Activated gamma-delta T cell (primary cell): ENCODE measurements around the gene ANKRD34C.

Source experiments
- DNase-seq: peaks from one replicate; lab custom pipeline; 2025; lab: John Stamatoyannopoulos, UW
- total RNA-seq, 2 donors: gene quantifications; one replicate each; lab custom pipeline; 2026; lab: John Stamatoyannopoulos, UW

The ANKRD34C gene
- total RNA-seq: 0 reads per million in 2 donors

DNA sequence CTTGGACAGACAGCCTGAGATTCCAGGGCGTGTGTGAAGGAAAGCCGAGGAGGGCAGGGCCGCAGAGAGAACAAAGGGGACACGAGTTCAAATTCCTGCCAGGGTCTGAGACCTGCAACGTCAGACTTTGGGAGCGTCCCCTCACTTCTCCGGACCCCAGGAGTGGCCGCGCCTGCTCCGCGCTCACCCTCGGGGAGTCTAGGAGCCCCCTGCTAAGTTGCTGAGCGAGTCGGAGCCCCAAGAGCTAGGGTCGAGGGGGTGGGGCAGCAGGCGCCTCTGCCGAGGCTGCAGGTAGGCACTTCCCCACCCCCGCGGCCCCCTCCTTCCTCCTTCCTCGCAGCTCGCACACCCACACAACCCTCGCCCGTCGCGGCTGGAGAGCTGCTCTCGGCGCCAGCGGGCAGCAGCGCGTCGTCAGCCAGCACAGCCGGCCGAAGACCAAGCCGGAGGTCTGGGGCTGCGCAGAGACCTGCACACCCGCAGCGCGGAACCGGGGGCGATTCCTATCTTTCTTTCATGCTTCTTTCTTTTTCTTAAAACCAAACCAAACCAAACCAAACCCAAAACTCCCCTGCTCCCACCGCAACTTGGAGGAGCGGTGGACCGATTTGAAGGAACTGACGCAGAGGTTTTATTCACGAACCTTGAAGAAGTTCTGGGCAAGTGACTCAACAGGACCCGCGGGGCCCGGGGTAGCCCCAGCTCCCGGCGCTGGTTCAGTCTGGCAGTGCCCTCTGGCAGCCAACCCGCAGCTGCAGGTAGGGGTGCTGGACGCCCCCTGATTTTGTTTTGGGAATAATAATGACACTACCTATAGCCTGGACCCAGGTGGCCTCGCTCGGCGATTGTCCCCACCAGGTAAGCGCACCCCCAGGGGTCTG, at the start of gene ANKRD34C:
Gene ANKRD34C (plus strand): TSS at position 352 of the 881 bp plus-strand sequence. CDS start 10,563 bp downstream, outside the sequence.
- DNase-seq: no peak

DNA sequence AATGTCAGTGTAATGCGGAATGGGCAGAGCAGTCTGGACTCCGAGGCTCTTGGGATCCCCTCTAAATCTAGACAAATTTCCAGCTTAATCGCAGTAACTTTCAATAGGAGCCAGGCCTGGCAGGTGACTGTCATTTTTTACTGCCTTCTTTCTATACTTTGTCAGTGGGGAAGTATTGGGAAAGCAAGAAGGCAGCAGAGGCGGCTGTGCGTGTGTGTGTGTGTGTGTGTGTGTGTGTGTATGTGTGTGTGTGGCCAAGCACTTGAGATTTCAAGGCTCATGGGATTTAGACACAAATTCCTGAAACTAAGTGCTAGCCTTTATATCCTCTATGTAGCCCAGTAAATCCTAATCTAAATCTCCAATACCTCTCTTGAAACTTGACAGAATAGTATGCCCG, 49.3 kb upstream of the ANKRD34C start:
- DNase-seq: no peak

DNA sequence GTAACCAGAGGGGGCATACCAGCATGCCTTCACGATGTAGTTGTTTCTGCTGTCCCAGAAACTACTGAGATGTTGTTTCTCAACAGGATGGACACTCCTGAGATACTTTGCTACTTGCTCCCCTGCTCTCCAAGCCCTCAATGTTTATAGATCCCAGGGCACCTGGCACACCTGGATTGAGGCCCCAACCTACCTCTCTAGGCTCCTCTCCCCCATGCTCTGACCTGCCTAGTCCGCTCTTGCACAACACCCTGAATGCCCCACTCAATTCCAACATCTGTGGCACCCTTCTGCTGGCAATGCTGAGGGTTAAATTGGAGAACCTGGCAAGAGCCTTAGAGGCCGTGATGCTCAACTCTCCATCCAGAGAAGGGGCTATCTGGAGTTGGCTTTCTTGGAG, 42.5 kb upstream of the ANKRD34C start:
- no peak for DNase-seq

GRCh38 chr15:79243723-79244122, 38.8 kb upstream of the ANKRD34C start:
- no peak for DNase-seq

DNA sequence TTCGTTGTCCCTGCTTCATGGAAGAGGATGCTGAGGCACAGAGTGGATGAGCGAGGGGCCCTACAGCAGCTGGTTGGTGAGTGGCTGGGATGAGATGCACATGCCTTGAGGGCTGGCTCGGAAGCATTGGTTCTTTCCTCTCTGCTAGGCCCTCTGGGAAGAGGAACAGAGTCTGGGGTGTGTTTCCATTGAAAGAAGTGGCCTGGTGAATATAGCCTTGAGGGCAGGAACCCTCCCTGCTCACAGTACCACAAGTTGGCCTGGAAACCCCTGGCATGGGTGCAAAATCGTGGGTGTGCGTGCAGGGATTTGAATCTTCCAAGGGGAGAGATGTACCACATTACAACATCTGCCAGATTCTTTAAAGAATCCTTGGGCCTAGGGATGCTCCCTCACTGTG, 37.6 kb upstream of the ANKRD34C start:
- no peak for DNase-seq

DNA sequence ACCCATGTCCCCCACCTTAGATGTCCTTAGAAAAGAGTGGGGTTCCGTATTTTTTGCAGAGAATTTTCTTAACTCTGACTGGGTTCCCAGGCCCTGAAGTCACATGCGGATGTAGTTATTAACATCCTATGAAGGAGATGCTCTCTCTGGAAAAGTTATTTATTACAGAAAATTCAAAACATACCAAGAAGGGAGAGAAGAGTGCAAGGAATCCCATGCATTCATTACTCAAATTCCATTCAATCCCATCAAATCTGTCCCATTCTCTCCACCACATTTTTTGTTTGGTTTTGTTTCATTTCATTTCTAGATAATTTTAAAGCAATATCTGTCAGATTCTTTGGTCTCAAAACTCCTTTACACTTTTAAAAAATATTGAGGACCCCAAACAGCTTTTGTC, 34.3 kb upstream of the ANKRD34C start:
- no peak for DNase-seq

DNA sequence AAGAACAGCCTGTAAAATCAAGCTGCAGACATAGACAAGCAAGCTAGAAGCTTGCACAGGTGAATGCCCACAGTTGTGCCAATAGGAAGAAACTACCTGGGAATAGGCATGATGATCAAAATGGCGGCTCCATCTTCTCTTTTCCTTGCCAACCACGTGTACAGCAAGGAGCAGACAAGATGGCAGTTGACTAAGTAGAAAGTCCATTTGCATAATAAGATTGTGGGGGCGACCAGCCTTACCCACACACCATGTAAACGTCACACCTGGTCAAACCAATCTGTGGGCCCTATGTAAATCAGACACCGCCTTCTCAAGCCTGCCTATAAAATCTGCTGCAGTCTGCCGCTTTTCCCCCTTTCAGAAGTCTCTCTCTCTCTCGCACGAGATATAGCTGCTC, 25.1 kb upstream of the ANKRD34C start:
- DNase-seq: no peak

DNA sequence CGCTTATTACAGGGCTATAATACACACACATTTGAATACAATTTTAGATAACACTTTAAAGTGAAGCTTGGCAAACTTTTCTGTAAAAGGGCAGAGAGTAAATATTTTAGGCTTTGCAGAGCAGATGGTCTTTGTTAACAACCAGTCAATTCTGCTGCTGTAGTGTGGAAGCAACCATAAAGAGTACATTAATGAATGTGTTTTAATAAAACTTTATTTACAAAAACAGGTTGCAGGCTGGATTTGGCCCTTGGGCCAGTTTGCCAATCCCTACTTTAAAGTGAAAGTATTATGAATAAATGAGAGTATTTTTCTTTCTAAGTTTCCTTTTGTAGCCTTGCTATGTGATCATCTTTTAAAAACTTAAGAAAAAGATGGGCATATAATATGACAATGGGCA, 20.7 kb upstream of the ANKRD34C start:
- DNase-seq: no peak

DNA sequence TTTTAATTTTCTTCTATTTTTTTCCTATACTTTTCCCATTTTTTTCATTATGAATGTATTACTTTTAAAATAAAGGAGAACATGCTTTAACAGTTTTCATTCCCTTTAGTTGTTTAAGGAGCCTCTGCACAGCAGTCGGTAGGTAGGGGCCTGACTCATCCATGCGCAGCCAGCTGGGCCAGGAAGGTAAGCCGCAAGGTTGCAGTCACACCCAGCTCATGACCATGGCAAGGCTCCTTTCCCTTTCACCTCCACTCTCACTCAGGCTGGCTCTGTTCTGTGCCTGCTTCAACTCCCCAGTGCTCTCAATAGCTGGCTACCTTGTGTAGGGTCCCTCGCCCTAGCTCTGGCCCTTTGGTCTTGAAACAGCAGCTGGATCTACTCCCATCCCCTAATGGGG, 17.4 kb upstream of the ANKRD34C start:
- no peak for DNase-seq

- no peak for DNase-seq
These were observed 16.4 kb upstream of the ANKRD34C start for GRCh38 chr15:79265987-79266579.

DNA sequence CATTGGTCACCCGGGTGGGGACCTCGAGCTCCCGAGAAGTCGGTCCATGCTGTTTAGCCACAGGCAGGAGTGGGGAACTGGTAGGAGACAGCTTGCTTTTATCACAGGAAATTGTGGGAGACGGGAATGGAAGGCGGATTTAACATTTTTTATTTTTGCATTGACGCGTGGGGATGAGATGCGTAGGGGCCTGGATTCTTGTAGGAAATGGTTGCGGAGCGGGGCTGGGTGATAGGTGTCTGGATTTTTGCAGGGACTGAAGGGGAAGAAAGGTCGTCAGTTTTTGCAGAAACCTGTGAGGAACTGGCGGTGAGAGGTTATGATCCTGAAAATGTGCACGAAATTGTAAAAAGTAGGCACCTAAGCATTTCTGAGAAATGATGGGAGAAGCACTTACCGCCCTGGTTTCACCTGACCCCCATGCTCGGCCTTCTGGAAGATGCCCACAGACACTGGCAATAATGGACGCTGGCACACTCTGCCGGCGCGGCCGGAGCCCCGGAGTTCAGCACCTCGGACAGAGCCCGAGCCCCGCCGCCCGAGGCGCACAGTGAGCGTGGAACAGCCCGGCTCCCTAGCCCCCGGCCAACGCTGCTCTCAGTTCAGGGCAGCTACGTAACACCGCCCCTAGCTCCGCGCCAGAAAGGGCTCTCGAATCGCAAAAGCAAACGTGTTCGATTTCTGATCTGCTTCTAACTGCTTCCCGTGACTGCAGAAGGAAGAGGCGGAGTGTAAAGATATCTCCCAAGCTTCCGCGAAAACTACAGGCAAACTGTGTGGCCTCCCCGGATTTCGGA, 928 bp downstream of the ANKRD34C start:
- DNase-seq: no peak

DNA sequence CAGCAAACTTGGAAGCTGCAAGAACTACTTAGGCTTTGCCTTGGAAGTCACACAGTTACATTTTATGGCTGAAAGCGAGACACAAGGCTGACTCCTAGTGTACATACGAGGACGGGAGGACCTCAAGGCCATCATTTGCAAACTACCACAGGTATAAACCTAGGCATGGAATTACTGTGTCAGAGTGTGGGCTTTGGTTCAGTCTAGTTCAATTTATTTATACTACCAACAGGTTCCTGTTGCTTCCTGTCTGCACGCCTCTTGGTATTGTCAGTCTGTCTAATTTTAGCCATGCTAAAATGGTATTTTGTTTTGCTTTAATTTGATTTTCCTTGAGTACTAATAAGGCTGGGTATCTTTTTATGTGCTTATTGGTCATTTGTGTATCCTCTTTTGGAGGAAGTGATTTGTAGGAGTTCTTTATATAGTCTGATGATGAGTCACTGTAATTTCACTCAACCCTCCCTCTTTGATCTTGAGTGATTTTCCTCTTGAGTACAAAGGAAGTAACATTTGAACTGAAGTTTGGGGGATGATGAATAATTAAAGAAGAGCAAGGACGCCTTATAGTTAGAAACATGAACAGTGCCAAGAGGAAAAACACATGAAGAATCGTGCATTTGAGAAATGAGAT, 8.2 kb downstream of the ANKRD34C start:
- DNase-seq: no peak

GRCh38 chr15:79292011-79292410, 9.5 kb downstream of the ANKRD34C start:
- no peak for DNase-seq

DNA sequence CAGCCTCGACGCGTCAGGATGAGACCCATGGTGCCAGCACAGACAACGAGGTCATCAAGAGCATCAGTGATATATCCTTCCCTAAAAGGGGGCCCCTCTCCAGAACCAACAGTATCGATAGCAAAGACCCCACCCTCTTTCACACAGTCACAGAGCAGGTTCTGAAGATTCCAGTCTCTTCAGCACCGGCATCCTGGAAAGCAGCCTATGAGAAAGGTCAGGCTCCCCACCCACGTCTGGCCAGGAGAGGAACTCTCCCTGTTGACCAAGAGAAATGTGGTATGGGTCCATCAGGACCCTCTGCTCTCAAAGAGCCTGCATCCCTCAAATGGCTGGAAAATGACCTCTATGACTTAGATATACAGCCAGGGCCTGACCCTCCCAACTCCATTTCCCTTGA, 11.6 kb downstream of the ANKRD34C start:
- DNase-seq: no peak

DNA sequence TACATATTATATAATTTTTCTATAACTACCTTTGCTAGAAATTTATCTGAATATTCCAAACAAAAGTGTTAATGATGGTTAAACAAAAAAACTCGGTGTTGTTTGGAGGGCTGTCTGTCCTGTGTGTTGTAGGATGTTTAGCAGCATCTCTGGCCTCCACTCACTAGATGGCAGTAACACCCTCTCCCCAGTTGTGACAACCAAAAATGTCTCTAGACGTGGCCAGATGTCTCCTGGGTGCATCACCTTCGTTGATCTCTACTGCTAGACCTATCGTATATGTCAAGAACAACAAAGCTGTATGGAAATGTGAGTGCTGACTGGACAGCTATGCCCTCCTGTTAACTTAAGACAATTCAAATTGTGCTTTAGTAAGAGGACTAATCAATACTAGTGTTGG, 14.1 kb downstream of the ANKRD34C start:
- DNase-seq: no peak

- no peak for DNase-seq
These were observed 16.8 kb downstream of the ANKRD34C start for GRCh38 chr15:79299126-79299840.

DNA sequence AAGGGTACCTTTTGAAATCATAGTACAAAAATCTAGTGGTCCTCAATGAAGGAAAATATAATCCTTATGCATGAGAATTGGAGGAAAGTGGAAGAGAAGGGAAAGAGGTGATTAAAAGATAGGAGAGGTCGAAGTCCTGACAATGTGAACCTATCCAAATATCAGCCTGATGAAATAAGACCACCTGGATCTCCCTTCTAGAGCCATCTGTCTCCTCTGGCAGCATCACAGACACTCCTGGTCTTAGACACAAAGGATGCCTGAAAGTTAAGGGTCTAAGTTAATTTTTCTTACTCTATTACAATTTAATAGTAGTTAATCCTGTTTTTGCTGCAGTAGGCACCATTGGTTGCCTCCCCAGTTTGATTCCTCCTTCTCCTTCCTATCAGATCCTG, 17.3 kb downstream of the ANKRD34C start:
- no peak for DNase-seq

DNA sequence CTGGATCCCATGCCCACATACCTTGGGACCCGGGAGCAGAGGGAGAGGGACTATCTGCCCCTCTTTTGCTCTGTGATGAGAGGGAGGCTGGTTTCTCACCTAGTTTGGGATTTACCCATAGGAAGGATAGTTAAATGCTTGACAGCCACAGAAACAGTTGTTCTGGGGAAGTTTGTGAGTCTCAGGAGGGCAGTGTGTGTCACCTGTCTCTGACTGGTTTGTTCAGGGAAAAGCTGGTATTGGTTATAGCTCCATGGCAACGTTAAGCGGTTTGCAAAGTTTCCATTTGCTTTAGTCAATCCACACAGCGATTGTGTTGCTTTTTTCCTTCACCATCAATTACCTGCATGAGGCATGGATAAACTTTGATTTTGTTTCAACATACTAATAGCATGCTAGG, 24.7 kb downstream of the ANKRD34C start:
- no peak for DNase-seq

DNA sequence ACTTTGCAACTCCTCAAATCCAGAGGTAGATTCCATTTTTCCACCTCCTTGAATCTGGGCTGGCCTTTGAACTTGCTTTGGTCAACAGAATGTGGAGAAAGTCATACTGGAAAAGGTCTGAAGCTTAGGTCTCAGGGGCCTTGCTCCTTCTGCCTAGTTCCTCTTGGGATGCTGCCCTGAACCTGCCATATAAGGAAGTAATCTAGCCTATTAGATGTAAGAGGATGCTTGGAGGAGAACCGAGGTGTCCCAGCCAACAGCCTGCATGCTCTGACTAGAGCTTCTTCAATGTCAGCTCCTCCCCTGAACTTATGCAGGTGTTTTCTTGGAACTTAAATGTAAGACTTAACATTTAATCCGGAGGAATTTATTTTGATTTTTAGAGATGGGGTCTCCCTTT, 26.4 kb downstream of the ANKRD34C start:
- no peak for DNase-seq

GRCh38 chr15:79310612-79310984, 28.1 kb downstream of the ANKRD34C start:
- DNase-seq: no peak
